ENCODE measurements around the gene TTC5. TPM values are rescaled to one million over a fixed set of nuclear protein-coding genes. Genes with fewer than 3 reads are reported as not detected.

TTC5 gene
- total RNA-seq, 3 donors from 2014 or later, result 10.1 to 21.0 (median 16.2) TPM

GRCh38 chr14:20334017-20334416, 28.3 kb upstream of the TTC5 start:
- Histone ChIP-seq H3K4me1 (no peaks in the 10 kb centered on the region), H3K27me3 (no peaks in the 10 kb centered on the region), H3K36me3 (no peaks in the 10 kb centered on the region), H3K9me3 (no peaks in the 10 kb centered on the region), H3K4me3 (no peak overlapping the region), H3K27ac (no peak overlapping the region)
- DNase-seq (ENCODE audit: low spot score in 2 of 2), result no peak
- intact Hi-C loops (cut with DNase I; ENCODE audit: low total_unique reads), result loop anchor here (10.0 kb wide), 1 partner anchor 1121 kb away; the partner anchor contains the start of gene CHD8
- TF ChIP-seq POLR2A (IDR thresholded peaks at IDR 0.05), result no peak
- TF ChIP-seq POLR2AphosphoS5 (IDR thresholded peaks at IDR 0.05), result no peak
- TF ChIP-seq, protein P1, sequence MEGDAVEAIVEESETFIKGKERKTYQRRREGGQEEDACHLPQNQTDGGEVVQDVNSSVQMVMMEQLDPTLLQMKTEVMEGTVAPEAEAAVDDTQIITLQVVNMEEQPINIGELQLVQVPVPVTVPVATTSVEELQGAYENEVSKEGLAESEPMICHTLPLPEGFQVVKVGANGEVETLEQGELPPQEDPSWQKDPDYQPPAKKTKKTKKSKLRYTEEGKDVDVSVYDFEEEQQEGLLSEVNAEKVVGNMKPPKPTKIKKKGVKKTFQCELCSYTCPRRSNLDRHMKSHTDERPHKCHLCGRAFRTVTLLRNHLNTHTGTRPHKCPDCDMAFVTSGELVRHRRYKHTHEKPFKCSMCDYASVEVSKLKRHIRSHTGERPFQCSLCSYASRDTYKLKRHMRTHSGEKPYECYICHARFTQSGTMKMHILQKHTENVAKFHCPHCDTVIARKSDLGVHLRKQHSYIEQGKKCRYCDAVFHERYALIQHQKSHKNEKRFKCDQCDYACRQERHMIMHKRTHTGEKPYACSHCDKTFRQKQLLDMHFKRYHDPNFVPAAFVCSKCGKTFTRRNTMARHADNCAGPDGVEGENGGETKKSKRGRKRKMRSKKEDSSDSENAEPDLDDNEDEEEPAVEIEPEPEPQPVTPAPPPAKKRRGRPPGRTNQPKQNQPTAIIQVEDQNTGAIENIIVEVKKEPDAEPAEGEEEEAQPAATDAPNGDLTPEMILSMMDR (IDR thresholded peaks at IDR 0.05), result no peak

DNA sequence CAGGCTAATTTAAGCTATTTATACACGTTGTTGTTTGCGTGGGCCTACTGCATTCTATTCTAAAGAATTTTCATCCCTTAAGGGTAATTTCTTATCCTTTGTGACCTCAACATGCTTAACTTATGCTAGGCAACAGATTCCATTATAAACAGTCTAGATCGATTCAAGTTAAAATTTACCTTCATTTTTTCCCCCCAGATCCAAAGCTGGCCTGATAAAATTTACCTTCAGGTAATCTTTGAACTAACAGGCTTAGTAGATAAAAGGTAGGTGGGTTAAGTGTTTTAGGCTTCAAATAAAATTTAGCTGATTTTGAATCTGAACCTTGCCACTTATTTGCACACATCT, 27.7 kb upstream of the TTC5 start:
- peak overlapping the region; percentile 83 to 91 for H3K27ac ChIP-seq

GRCh38 chr14:20332788-20333493, 27.2 kb upstream of the TTC5 start, which contains the start of gene CCNB1IP1:
Gene CCNB1IP1, minus strand, starts transcription at chr14:20333279. Its CDS starts 16,756 bp downstream, at chr14:20316523.
- H3K27ac ChIP-seq, result peak within 1 kb of the TSS; percentile 83 to 91
- DNase-seq (ENCODE audit: low spot score in 2 of 2), result peak in 1 of 2 donors; percentile 68
- intact Hi-C loops (cut with DNase I; ENCODE audit: low total_unique reads), result loop anchor here (10.0 kb wide), 1 partner anchor 1122 kb away; the partner anchor contains the start of gene CHD8
- no peaks in the 10 kb centered on the region for H3K27me3 ChIP-seq
- H3K4me3 ChIP-seq, result peak within 1 kb of the TSS; percentile 47 to 70 (median 63)
- peak; percentile 43 to 89 (median 81) for TF ChIP-seq POLR2AphosphoS5 (IDR thresholded peaks at IDR 0.05)
- TF ChIP-seq POLR2A (IDR thresholded peaks at IDR 0.05), result no peak
- no peaks in the 10 kb centered on the region for H3K4me1 ChIP-seq
- H3K9me3 ChIP-seq, result no peaks in the 10 kb centered on the region
- peaks cover 5% of the 10 kb centered on the region for H3K36me3 ChIP-seq

More for the DNA sequence above, 27.7 kb upstream of the TTC5 start:
- intact Hi-C loops (cut with DNase I; ENCODE audit: low total_unique reads), result loop anchor here (10.0 kb wide), 1 partner anchor 1121 kb away; the partner anchor contains the start of gene CHD8
- H3K4me3 ChIP-seq, result peak overlapping the region; percentile 47 to 70 (median 63)
- TF ChIP-seq, protein P1 (IDR thresholded peaks at IDR 0.05), result no peak
- no peak for TF ChIP-seq POLR2AphosphoS5 (IDR thresholded peaks at IDR 0.05)
- TF ChIP-seq POLR2A (IDR thresholded peaks at IDR 0.05), result no peak
- no peaks in the 10 kb centered on the region for H3K27me3 ChIP-seq
- no peaks in the 10 kb centered on the region for H3K4me1 ChIP-seq
- no peaks in the 10 kb centered on the region for H3K9me3 ChIP-seq
- DNase-seq (ENCODE audit: low spot score in 2 of 2), result no peak
- H3K36me3 ChIP-seq, result peaks cover 2% of the 10 kb centered on the region

GRCh38 chr14:20332431-20332787, 26.7 kb upstream of the TTC5 start:
- Histone ChIP-seq H3K4me3 (peak overlapping the region; percentile 47 to 70 (median 63)), H3K9me3 (no peaks in the 10 kb centered on the region), H3K4me1 (no peaks in the 10 kb centered on the region), H3K36me3 (peaks cover 5% of the 10 kb centered on the region), H3K27me3 (no peaks in the 10 kb centered on the region), H3K27ac (peak overlapping the region; percentile 83 to 91)
- intact Hi-C loops (cut with DNase I; ENCODE audit: low total_unique reads), result loop anchor here (10.0 kb wide), 1 partner anchor 1122 kb away; the partner anchor contains the start of gene CHD8
- TF ChIP-seq POLR2A (IDR thresholded peaks at IDR 0.05), result no peak
- TF ChIP-seq, protein P1 (IDR thresholded peaks at IDR 0.05), result no peak
- TF ChIP-seq POLR2AphosphoS5 (IDR thresholded peaks at IDR 0.05), result no peak
- DNase-seq (ENCODE audit: low spot score in 2 of 2), result no peak

- no peak overlapping the region for H3K4me3 ChIP-seq
- TF ChIP-seq, protein P1 (IDR thresholded peaks at IDR 0.05), result no peak
- TF ChIP-seq POLR2A (IDR thresholded peaks at IDR 0.05) (no peak), POLR2AphosphoS5 (IDR thresholded peaks at IDR 0.05) (no peak)
- H3K36me3 ChIP-seq, result peaks cover 5% of the 10 kb centered on the region
- no peaks in the 10 kb centered on the region for H3K4me1 ChIP-seq
- no peaks in the 10 kb centered on the region for H3K9me3 ChIP-seq
- DNase-seq (ENCODE audit: low spot score in 2 of 2), result no peak
- intact Hi-C loops (cut with DNase I; ENCODE audit: low total_unique reads), result loop anchor here (10.0 kb wide), 1 partner anchor 1124 kb away; the partner anchor contains the start of gene CHD8
- H3K27ac ChIP-seq, result no peak overlapping the region
- H3K27me3 ChIP-seq, result no peaks in the 10 kb centered on the region
These were observed 25.4 kb upstream of the TTC5 start for GRCh38 chr14:20331053-20331613.

Measured in breast epithelium (tissue), 4 donors.